AG10803 (cell line): ENCODE results near the gene VWF.

Experiments used
- DNase-seq: peaks from one replicate; pipeline ENCODE4 v3.0.0; 2010; ENCODE audit warnings: low read depth
- H3K4me3 ChIP-seq: 2 replicates; pipeline ENCODE4 v1.5.1; 2011; ENCODE audit warnings: mild to moderate bottlenecking, low read length, control low read depth
- CTCF ChIP-seq: conservative IDR thresholded peaks from 2 replicates; pipeline ENCODE4 v1.5.1; 2011; ENCODE audit warnings: mild to moderate bottlenecking, low read length, control low read depth, inconsistent platforms

Gene VWF

GRCh38 chr12:5945071-5946008 is 179.1 kb downstream of the VWF start, which contains the start of gene ANO2:
ANO2 (minus strand) TSS chr12:5945259; CDS start chr12:5945217, 42 bp downstream.
- DNase-seq: no peak
- peak within 1 kb of the TSS; percentile 41 for H3K4me3 ChIP-seq
- no peak for TF ChIP-seq CTCF

GRCh38 chr12:5944688-5945070 is 179.8 kb downstream of the VWF start:
- H3K4me3 ChIP-seq: peak overlapping the region; percentile 41
- no peak for TF ChIP-seq CTCF
- no peak for DNase-seq

GRCh38 chr12:5944053-5944452 is 180.4 kb downstream of the VWF start:
- DNase-seq: no peak
- TF ChIP-seq CTCF: no peak
- H3K4me3 ChIP-seq: no peak overlapping the region

- H3K4me3 ChIP-seq: no peak overlapping the region
- DNase-seq: no peak
- TF ChIP-seq CTCF: no peak
Observed at GRCh38 chr12:5941907-5942306, 182.6 kb downstream of the VWF start.

- no peak for TF ChIP-seq CTCF
- no peak overlapping the region for H3K4me3 ChIP-seq
- DNase-seq: no peak
Observed at GRCh38 chr12:5927732-5928516, 196.5 kb downstream of the VWF start.

- no peak for TF ChIP-seq CTCF
- no peak for DNase-seq
- no peak overlapping the region for H3K4me3 ChIP-seq
Observed at GRCh38 chr12:5925646-5926045, 198.8 kb downstream of the VWF start.
